Measurements from ENCODE around the gene RNF5.

RNF5 gene

GRCh38 chr6:32177788-32178546 is at the start of gene RNF5:
Gene RNF5 (plus strand): TSS chr6:32178405. CDS start chr6:32178512, 107 bp downstream.
- ChIA-PET POLR2A (interaction anchor here (0.9 to 2.4 kb wide), 5 partner anchors 17 to 794 kb away, joined by 4 to 8 read pairs (median 7); partner anchors contain the start of genes ATF6B and FKBPL), CTCF (interaction anchor here (1.3 to 2.1 kb wide), 3 partner anchors 15 to 60 kb away, joined by 4 to 6 read pairs (median 5); partner anchors contain the start of gene GPSM3)
- H3K4me3 ChIP-seq (ENCODE audit: low read depth, low read length): peak within 1 kb of the TSS; percentile 97
- peak; percentile 100 for DNase-seq (ENCODE audit: low read depth, low spot score)
- TF ChIP-seq CTCF (IDR thresholded peaks at IDR 0.05; ENCODE audit: insufficient read depth, low read length, missing control alignments): no peak

GRCh38 chr6:32128751-32129296 is 49.4 kb upstream of the RNF5 start:
- no peak for DNase-seq (ENCODE audit: low read depth, low spot score)
- no peak for TF ChIP-seq CTCF (IDR thresholded peaks at IDR 0.05; ENCODE audit: insufficient read depth, low read length, missing control alignments)
- ChIA-PET POLR2A (interaction anchor here (0.6 to 3.1 kb wide), 4 partner anchors 14 to 314 kb away, joined by 3 to 12 read pairs (median 4); partner anchors contain the start of genes DXO, HSPA1A and HSPA1L), CTCF (interaction anchor here (1.0 to 7.5 kb wide), 8 partner anchors 11 to 116 kb away, joined by 3 to 111 read pairs (median 6); partner anchors contain the start of gene PRRT1)
- peak overlapping the region; percentile 71 for H3K4me3 ChIP-seq (ENCODE audit: low read depth, low read length)

- peak overlapping the region; percentile 71 for H3K4me3 ChIP-seq (ENCODE audit: low read depth, low read length)
- no peak for DNase-seq (ENCODE audit: low read depth, low spot score)
- POLR2A ChIA-PET: interaction anchor here (1.0 to 3.1 kb wide), 6 partner anchors 15 to 843 kb away, joined by 3 to 12 read pairs (median 5); partner anchors contain the start of genes AGPAT1, HSPA1A, HSPA1L and PRRT1
- CTCF ChIA-PET: interaction anchor here (1.0 to 7.5 kb wide), 10 partner anchors 8 to 115 kb away, joined by 3 to 111 read pairs (median 4); partner anchors contain the start of gene PRRT1
- no peak for TF ChIP-seq CTCF (IDR thresholded peaks at IDR 0.05; ENCODE audit: insufficient read depth, low read length, missing control alignments)
Observed at GRCh38 chr6:32129297-32130088, 48.7 kb upstream of the RNF5 start.

- CTCF ChIA-PET: interaction anchor here (1.1 to 7.5 kb wide), 2 partner anchors 14 to 83 kb away, joined by 3 to 111 read pairs; no protein-coding TSS in a partner anchor
- DNase-seq (ENCODE audit: low read depth, low spot score): no peak
Observed at GRCh38 chr6:32131439-32131948, 46.7 kb upstream of the RNF5 start.

GRCh38 chr6:32132110-32132509 is 46.1 kb upstream of the RNF5 start:
- no peak for TF ChIP-seq CTCF (IDR thresholded peaks at IDR 0.05; ENCODE audit: insufficient read depth, low read length, missing control alignments)
- CTCF ChIA-PET: interaction anchor here (7.5 kb wide), 1 partner anchor 15 kb away, joined by 111 read pairs; no protein-coding TSS in a partner anchor
- no peak overlapping the region for H3K4me3 ChIP-seq (ENCODE audit: low read depth, low read length)
- POLR2A ChIA-PET: no interaction called here
- DNase-seq (ENCODE audit: low read depth, low spot score): no peak

More at GRCh38 chr6:32131439-32131948, 46.7 kb upstream of the RNF5 start:
- TF ChIP-seq CTCF (IDR thresholded peaks at IDR 0.05; ENCODE audit: insufficient read depth, low read length, missing control alignments): no peak
- no peak overlapping the region for H3K4me3 ChIP-seq (ENCODE audit: low read depth, low read length)
- POLR2A ChIA-PET: no interaction called here
